Spleen (tissue), 11 donors: ENCODE data around the gene CIT. TPM values are rescaled to one million over a fixed set of nuclear protein-coding genes. Genes with fewer than 3 reads are reported as not detected.

ENCODE experiments used
- DNase-seq: peaks from one replicate; pipeline ENCODE4 v3.0.0-alpha.2; 2020
- H3K27ac ChIP-seq, 8 donors: fragments of 200-600 bp; sonication (generic) in 7 of 8; 1 replicate in 4 of 8; 2 replicates in 4 of 8; pipeline versions ENCODE4 v1.5.0 to v1.8.0; 2016 to 2021; ENCODE audit warnings: inconsistent platforms in 4 of 8, mild to moderate bottlenecking in 4 of 8, moderate library complexity in 1 of 8
- H3K27me3 ChIP-seq, 7 donors: fragments of 200-600 bp; sonication (generic) in 6 of 7; replicated peaks in 1 of 7; 1 replicate in 4 of 7; 2 replicates in 3 of 7; pipeline versions ENCODE4 v1.5.0 to v1.8.0; 2016 to 2021; ENCODE audit warnings: inconsistent platforms in 3 of 7, mild to moderate bottlenecking in 1 of 7
- H3K36me3 ChIP-seq, 6 donors: fragments of 200-600 bp; sonication (generic) in 5 of 6; 1 replicate in 4 of 6; 2 replicates in 2 of 6; pipeline versions ENCODE4 v1.5.0 to v1.8.0; 2016 to 2021; ENCODE audit warnings: inconsistent platforms in 2 of 6
- H3K4me1 ChIP-seq, 6 donors: fragments of 200-600 bp; sonication (generic) in 5 of 6; 1 replicate in 3 of 6; 2 replicates in 3 of 6; pipeline versions ENCODE4 v1.5.0 to v1.8.0; 2016 to 2021; ENCODE audit warnings: inconsistent platforms in 3 of 6
- H3K4me3 ChIP-seq, 8 donors: fragments of 200-600 bp; sonication (generic) in 7 of 8; 1 replicate in 4 of 8; 2 replicates in 4 of 8; pipeline versions ENCODE4 v1.5.0 to v1.8.0; 2016 to 2021; ENCODE audit warnings: inconsistent platforms in 4 of 8, mild to moderate bottlenecking in 4 of 8, moderate library complexity in 2 of 8
- H3K9me3 ChIP-seq, 8 donors: fragments of 200-600 bp; sonication (generic) in 7 of 8; 1 replicate in 4 of 8; 2 replicates in 4 of 8; pipeline versions ENCODE4 v1.5.0 to v1.8.0; 2016 to 2021; ENCODE audit warnings: inconsistent platforms in 4 of 8
- POLR2A ChIP-seq, 3 donors: fragments of 450-650 bp; IDR thresholded peaks; one replicate each; pipeline ENCODE4 v1.5.1; 2017; ENCODE audit warnings: antibody characterized with exemption in 3 of 3, mild to moderate bottlenecking in 1 of 3
- POLR2AphosphoS5 ChIP-seq, 3 donors: sonication (generic); formaldehyde crosslinking; IDR thresholded peaks; one replicate each; pipeline ENCODE4 v1.5.1; 2017; ENCODE audit warnings: antibody characterized with exemption in 3 of 3
- WGBS, 5 donors: extraction: QIAGEN DNeasy Blood & Tissue Kit in 3 of 5; methylation state at CpG; one replicate each; pipeline versions ENCODE4 v1.1.5 to v1.1.7; 2013 to 2018; 5-methylcytosine and 5-hydroxymethylcytosine counted together
- intact Hi-C: fragments of 100-400 bp; cut with DNase I; formaldehyde crosslinking; loops from one replicate; pipeline ENCODE4 v1.15.0; 2023; ENCODE audit warnings: low total_unique reads
- polyA plus RNA-seq, 3 donors: library from polyadenylated mRNA; stranded (reverse); fragments of 200-250 nt; gene quantifications; one replicate each; pipeline ENCODE4 v1.2.1, GENCODE V29; 2013
- total RNA-seq, 7 donors: library from RNA; depleted of rRNA in 3 of 7; stranded (reverse); fragments of >200 nt in 3 of 7; fragmentation: NEBNext Ultra II Directional in 4 of 7; extraction: Animal tissue kit (Norgen Biotek cat#: 25700) in 4 of 7; gene quantifications; one replicate each; pipeline versions ENCODE4 v1.1.0 to v1.2.1, GENCODE V29; 2016 to 2021
- TF ChIP-seq, protein P1 (sequence below), 11 experiments: fragments of 200-600 bp in 7 of 11; fragments of 450-650 bp in 4 of 11; sonication (generic) in 4 of 11; IDR thresholded peaks in 8 of 11; conservative IDR thresholded peaks in 3 of 11; 1 replicate in 7 of 11; 2 replicates in 4 of 11; pipeline versions ENCODE4 v1.4.0 to v1.8.0; 2016 to 2021; ENCODE audit warnings: antibody characterized with exemption in 11 of 11, inconsistent platforms in 4 of 11, mild to moderate bottlenecking in 1 of 11
- donor health status: healthy with polysubstance abuse.
- donor health status: DM: no; HTN: no; CAD: no; lungs with moderate emphysema.
- donor health status: DM: no; HTN: no; CAD: no.
- donor health status: Bipolar disorder and iron deficiency.
- donor health status: healthy.
- donor health status: DM: no; HTN: no; CAD: no.
- donor health status: DM: yes; HTN: yes; CAD: no.

The CIT gene
- total and polyA plus RNA-seq, 10 donors, result 1.9 to 54.3 (median 24.5) TPM

DNA sequence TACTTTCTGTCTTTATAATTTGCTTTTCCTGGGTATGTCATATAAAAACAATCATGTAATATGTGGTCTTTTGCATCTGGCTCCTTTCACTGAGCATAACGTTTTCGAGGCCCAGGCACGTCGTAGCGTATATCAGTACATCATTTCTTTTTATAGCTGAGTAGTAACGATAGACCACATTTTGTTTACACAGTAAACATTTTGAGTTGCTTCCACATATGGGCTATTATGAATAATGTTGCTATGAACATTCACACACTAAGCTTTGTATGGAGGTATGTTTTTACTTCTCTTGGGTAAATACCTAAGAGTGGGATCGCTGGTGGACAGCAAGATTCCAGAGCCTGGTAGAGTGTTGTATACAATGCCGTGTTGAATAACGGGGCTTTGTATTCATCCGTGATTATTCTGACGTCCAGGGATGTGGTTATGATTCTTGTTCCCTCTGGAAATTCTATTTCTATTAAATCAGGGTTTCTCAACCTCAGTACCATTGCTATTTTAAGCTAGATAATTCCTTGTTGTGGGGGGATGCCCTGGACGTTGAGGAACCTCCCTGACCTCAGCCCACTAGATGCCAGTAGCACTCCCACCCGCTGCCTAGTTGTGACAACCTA lies 38.9 kb upstream of the CIT start:
- no peaks in the 10 kb centered on the region for H3K9me3 ChIP-seq
- no peaks in the 10 kb centered on the region for H3K4me1 ChIP-seq
- WGBS, 5 donors, result 82 to 88% (median 85%) methylated on average over 13 of the region's 13 CpGs
- intact Hi-C loops, result no loop called here
- no peaks in the 10 kb centered on the region for H3K36me3 ChIP-seq
- no peak overlapping the region for H3K4me3 ChIP-seq
- no peak overlapping the region for H3K27ac ChIP-seq
- no peaks in the 10 kb centered on the region for H3K27me3 ChIP-seq
- DNase-seq, result no peak
- TF ChIP-seq POLR2A (IDR thresholded peaks at IDR 0.05) (no peak), POLR2AphosphoS5 (IDR thresholded peaks at IDR 0.05) (no peak)
- TF ChIP-seq, protein P1, sequence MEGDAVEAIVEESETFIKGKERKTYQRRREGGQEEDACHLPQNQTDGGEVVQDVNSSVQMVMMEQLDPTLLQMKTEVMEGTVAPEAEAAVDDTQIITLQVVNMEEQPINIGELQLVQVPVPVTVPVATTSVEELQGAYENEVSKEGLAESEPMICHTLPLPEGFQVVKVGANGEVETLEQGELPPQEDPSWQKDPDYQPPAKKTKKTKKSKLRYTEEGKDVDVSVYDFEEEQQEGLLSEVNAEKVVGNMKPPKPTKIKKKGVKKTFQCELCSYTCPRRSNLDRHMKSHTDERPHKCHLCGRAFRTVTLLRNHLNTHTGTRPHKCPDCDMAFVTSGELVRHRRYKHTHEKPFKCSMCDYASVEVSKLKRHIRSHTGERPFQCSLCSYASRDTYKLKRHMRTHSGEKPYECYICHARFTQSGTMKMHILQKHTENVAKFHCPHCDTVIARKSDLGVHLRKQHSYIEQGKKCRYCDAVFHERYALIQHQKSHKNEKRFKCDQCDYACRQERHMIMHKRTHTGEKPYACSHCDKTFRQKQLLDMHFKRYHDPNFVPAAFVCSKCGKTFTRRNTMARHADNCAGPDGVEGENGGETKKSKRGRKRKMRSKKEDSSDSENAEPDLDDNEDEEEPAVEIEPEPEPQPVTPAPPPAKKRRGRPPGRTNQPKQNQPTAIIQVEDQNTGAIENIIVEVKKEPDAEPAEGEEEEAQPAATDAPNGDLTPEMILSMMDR (IDR thresholded peaks at IDR 0.05 in 8 of 11, conservative IDR thresholded peaks at IDR 0.05 in 3 of 11), result no peak

DNA sequence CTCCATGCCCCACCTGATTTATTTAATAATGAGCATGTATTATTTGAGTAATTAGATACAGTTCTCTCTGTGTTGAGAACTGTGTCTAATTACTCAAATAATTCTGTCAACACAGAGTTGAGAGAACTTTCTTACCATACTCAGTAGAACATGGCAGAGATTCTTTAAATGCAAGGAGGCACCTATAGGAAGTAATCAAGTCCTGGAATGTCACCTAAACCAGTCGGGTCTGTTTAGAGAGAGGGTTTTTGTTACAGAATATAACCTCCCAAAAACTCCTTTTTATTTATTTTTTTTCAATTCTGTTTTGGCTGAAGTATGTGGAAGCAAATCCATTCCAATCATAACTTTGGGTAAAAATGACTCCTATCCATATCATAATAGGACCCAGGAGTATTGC lies 37.5 kb upstream of the CIT start:
- no peaks in the 10 kb centered on the region for H3K9me3 ChIP-seq
- intact Hi-C loops, result no loop called here
- DNase-seq, result no peak
- no peaks in the 10 kb centered on the region for H3K4me1 ChIP-seq
- H3K27ac ChIP-seq, result no peak overlapping the region
- 37 to 60% (median 48%) methylated on average over 1 of the region's 1 CpG for WGBS, 5 donors
- H3K27me3 ChIP-seq, result no peaks in the 10 kb centered on the region
- TF ChIP-seq POLR2AphosphoS5 (IDR thresholded peaks at IDR 0.05), result no peak
- TF ChIP-seq POLR2A (IDR thresholded peaks at IDR 0.05), result no peak
- TF ChIP-seq, protein P1 (IDR thresholded peaks at IDR 0.05 in 8 of 11, conservative IDR thresholded peaks at IDR 0.05 in 3 of 11), result no peak
- no peaks in the 10 kb centered on the region for H3K36me3 ChIP-seq
- no peak overlapping the region for H3K4me3 ChIP-seq

DNA sequence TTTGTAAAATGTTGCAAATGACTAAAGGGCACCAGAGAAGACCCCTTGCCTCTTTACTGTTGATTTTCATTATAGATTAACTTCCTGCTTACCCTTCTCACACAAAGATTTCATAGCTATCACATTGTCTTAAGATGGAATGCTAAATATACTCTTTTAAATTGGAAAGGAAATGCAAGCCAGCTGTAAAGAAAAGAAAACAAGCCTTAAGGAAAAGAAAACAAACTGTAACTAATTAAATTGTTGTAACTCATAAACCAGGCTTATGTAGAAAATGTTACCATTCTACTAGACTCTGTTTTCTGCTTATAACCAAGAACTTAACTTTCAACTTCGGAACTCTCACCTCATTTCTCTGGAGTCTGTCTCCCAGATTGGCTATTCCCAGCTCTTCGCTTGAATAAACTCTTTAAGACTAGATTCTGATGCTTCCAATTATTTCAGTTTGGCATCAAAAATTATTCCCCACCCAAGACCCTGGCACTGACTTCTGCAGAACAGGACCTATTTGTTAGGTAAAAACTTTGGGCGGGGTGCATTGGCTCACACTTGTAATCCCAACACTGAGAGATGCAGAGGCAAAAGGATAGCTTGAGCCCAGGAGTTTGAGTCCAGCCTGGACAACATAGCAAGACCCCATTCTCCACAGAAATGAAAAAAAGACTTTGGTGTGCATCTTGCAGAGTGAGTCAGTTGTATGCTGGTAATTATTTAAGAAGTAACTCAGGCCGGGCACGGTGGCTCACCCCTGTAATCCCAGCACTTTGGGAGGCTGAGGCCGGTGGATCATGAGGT lies 36.6 kb upstream of the CIT start:
- DNase-seq, result no peak
- WGBS, 5 donors, result 87 to 96% (median 94%) methylated on average over 6 of the region's 6 CpGs
- no peak for TF ChIP-seq POLR2AphosphoS5 (IDR thresholded peaks at IDR 0.05)
- TF ChIP-seq POLR2A (IDR thresholded peaks at IDR 0.05), result no peak
- TF ChIP-seq, protein P1 (IDR thresholded peaks at IDR 0.05 in 8 of 11, conservative IDR thresholded peaks at IDR 0.05 in 3 of 11), result no peak
- no peaks in the 10 kb centered on the region for H3K36me3 ChIP-seq
- no peaks in the 10 kb centered on the region for H3K9me3 ChIP-seq
- H3K27ac ChIP-seq, result no peak overlapping the region
- H3K27me3 ChIP-seq, result no peaks in the 10 kb centered on the region
- no peak overlapping the region for H3K4me3 ChIP-seq
- no peaks in the 10 kb centered on the region for H3K4me1 ChIP-seq
- intact Hi-C loops, result no loop called here

DNA sequence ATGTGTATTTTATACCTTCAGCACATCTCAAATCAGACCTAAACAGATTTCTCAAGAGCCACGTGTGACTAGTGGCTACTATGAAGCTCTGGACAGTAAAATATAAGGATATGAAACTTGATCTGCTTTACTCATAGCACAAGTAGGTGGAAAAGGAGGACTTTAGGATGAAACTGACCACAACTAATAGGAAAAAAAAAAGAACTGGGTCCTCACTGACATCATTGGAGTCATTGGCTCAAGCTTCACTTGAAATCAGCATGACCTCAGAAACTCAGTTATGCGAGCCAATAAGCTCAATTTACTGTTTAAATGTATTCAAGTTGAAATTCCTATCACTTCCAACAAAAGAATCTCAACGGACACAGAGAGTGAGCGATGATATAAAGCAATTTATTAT lies 34.1 kb upstream of the CIT start:
- H3K4me1 ChIP-seq, result no peaks in the 10 kb centered on the region
- no peaks in the 10 kb centered on the region for H3K9me3 ChIP-seq
- no peak for DNase-seq
- H3K36me3 ChIP-seq, result no peaks in the 10 kb centered on the region
- TF ChIP-seq POLR2A (IDR thresholded peaks at IDR 0.05) (no peak), POLR2AphosphoS5 (IDR thresholded peaks at IDR 0.05) (no peak)
- TF ChIP-seq, protein P1 (IDR thresholded peaks at IDR 0.05 in 8 of 11, conservative IDR thresholded peaks at IDR 0.05 in 3 of 11), result no peak
- H3K27ac ChIP-seq, result no peak overlapping the region
- no peaks in the 10 kb centered on the region for H3K27me3 ChIP-seq
- no peak overlapping the region for H3K4me3 ChIP-seq
- intact Hi-C loops, result no loop called here
- WGBS, 5 donors, result 79 to 84% (median 81%) methylated on average over 4 of the region's 4 CpGs
